Sigmoid colon (tissue), 4 donors: Measurements from ENCODE around the gene TEK.

ENCODE experiments used
- CTCF ChIP-seq, 4 experiments: fragments of 450-650 bp in 3 of 4; fragments of 200-600 bp in 1 of 4; IDR thresholded peaks; one replicate each; pipeline ENCODE4 v1.5.1; 2016 to 2019; ENCODE audit warnings: antibody characterized with exemption in 4 of 4, mild to moderate bottlenecking in 3 of 4, moderate library complexity in 2 of 4
- EP300 ChIP-seq, 4 donors: sonication (generic); formaldehyde crosslinking; IDR thresholded peaks; one replicate each; pipeline ENCODE4 v1.6.1; 2017; ENCODE audit warnings: antibody characterized with exemption in 4 of 4
- POLR2A ChIP-seq, 2 donors: fragments of 450-650 bp; IDR thresholded peaks; one replicate each; pipeline ENCODE4 v1.6.1; 2016; ENCODE audit warnings: antibody characterized with exemption in 2 of 2, mild to moderate bottlenecking in 2 of 2, moderate library complexity in 2 of 2
- POLR2AphosphoS5 ChIP-seq, 4 donors: sonication (generic); formaldehyde crosslinking; IDR thresholded peaks; one replicate each; pipeline ENCODE4 v1.6.1; 2017; ENCODE audit warnings: antibody characterized with exemption in 4 of 4

- no peak for TF ChIP-seq CTCF (IDR thresholded peaks at IDR 0.05)
- no peak for TF ChIP-seq POLR2A (IDR thresholded peaks at IDR 0.05)
- no peak for TF ChIP-seq EP300 (IDR thresholded peaks at IDR 0.05)
- TF ChIP-seq POLR2AphosphoS5 (IDR thresholded peaks at IDR 0.05) = no peak
These were observed 87.4 kb downstream of the TEK start for GRCh38 chr9:27196383-27196782.
